ENCODE results near the gene BCL2. TPM values are rescaled to one million over a fixed set of nuclear protein-coding genes. Genes with fewer than 3 reads are reported as not detected.

The BCL2 gene
- total RNA-seq, 1 experiment from 2014 or later: 1.3 TPM

GRCh38 chr18:63366213-63367052, 46.9 kb upstream of the BCL2 start:
- H2AFZ ChIP-seq (ENCODE audit: low read length): no peak overlapping the region
- no peak overlapping the region for H2BK5ac ChIP-seq (ENCODE audit: insufficient read length, low read length)
- Mint-ChIP-seq H3K4me1 (peaks cover 12 to 14% of the 10 kb centered on the region in 2 experiments), H3K27ac (peak overlapping the region in 2 of 3 experiments; percentile 23 to 89; a peak in 4 of 7 replicates), H3K9me3 (peaks cover 11 to 12% of the 10 kb centered on the region in 2 experiments), H3K36me3 (ENCODE audit: insufficient read depth in 1 of 3, low read depth in 3 of 3) (peaks cover 15 to 34% (median 26%) of the 10 kb centered on the region in 3 experiments), H3K4me3 (peak overlapping the region; percentile 86 to 90), H3K27me3 (ENCODE audit: low read depth) (no peaks in the 10 kb centered on the region)
- no peak overlapping the region for H2BK120ac ChIP-seq (ENCODE audit: low read depth, low read length, poor library complexity, severe bottlenecking)
- no peak overlapping the region for H3K18ac ChIP-seq (ENCODE audit: insufficient read length, low read depth, low read length)
- H3K4ac ChIP-seq (ENCODE audit: low read depth, low read length): no peak overlapping the region
- no peak overlapping the region for H2BK20ac ChIP-seq (ENCODE audit: low read depth, low read length, poor library complexity, severe bottlenecking)
- no peak overlapping the region for H2AK5ac ChIP-seq (ENCODE audit: insufficient read length, low read length)
- no peak overlapping the region for H4K91ac ChIP-seq (ENCODE audit: insufficient read length, low read depth, low read length)
- no peak overlapping the region for H3T11ph ChIP-seq (ENCODE audit: low read length)
- no peak overlapping the region for H2BK15ac ChIP-seq (ENCODE audit: low read depth, low read length)
- H3K79me1 ChIP-seq (ENCODE audit: insufficient read depth, low read depth, low read length, poor library complexity, severe bottlenecking): no peaks in the 10 kb centered on the region
- H3K23ac ChIP-seq (ENCODE audit: insufficient read length, low read depth, low read length): no peak overlapping the region
- DNase-seq: peak; percentile 70
- no peak overlapping the region for H3K27ac ChIP-seq (ENCODE audit: insufficient read length, low read depth, low read length)
- peak overlapping the region; percentile 83 for H3K4me2 ChIP-seq (ENCODE audit: insufficient read depth, insufficient read length, low read length)
- H3K14ac ChIP-seq (ENCODE audit: insufficient read depth, low read length): peak overlapping the region; percentile 78; the same call in 1 of the 2 replicates
- no peak overlapping the region for H4K5ac ChIP-seq (ENCODE audit: insufficient read length, low read depth, low read length)
- TF ChIP-seq, protein P1, sequence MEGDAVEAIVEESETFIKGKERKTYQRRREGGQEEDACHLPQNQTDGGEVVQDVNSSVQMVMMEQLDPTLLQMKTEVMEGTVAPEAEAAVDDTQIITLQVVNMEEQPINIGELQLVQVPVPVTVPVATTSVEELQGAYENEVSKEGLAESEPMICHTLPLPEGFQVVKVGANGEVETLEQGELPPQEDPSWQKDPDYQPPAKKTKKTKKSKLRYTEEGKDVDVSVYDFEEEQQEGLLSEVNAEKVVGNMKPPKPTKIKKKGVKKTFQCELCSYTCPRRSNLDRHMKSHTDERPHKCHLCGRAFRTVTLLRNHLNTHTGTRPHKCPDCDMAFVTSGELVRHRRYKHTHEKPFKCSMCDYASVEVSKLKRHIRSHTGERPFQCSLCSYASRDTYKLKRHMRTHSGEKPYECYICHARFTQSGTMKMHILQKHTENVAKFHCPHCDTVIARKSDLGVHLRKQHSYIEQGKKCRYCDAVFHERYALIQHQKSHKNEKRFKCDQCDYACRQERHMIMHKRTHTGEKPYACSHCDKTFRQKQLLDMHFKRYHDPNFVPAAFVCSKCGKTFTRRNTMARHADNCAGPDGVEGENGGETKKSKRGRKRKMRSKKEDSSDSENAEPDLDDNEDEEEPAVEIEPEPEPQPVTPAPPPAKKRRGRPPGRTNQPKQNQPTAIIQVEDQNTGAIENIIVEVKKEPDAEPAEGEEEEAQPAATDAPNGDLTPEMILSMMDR (conservative IDR thresholded peaks at IDR 0.05): no peak
- peaks cover 4% of the 10 kb centered on the region for H3K23me2 ChIP-seq (ENCODE audit: insufficient read length, low read depth, low read length, poor library complexity, severe bottlenecking)
- H3K9ac ChIP-seq (ENCODE audit: extremely low read depth, insufficient read length, low read length): peak overlapping the region; percentile 66
- H4K8ac ChIP-seq (replicated peaks; ENCODE audit: insufficient read length, low read depth, low read length): no peak overlapping the region
- peaks cover 2% of the 10 kb centered on the region for H4K20me1 ChIP-seq (ENCODE audit: control insufficient read depth, insufficient read depth, insufficient read length)
- H3K56ac ChIP-seq (ENCODE audit: insufficient read length, low read depth, low read length): no peak overlapping the region
- H3K27me3 ChIP-seq (ENCODE audit: insufficient read depth, low read length): no peaks in the 10 kb centered on the region
- no peak overlapping the region for H2BK12ac ChIP-seq (ENCODE audit: insufficient read length, low read depth, low read length)
- no peaks in the 10 kb centered on the region for H3K4me1 ChIP-seq (ENCODE audit: insufficient read depth, low read length)
- peaks cover 8% of the 10 kb centered on the region for H3K9me3 ChIP-seq (ENCODE audit: control insufficient read depth, low read depth, low read length)
- no peaks in the 10 kb centered on the region; the same call in 1 of the 2 replicates for H3K79me2 ChIP-seq (ENCODE audit: insufficient read depth, low read length)
- WGBS (ENCODE audit: extremely low coverage, insufficient read length, low lambda C conversion rate): no CpG with 5 or more reads among the region's 65 CpGs

All from H9 (cell line).